Glutamatergic neuron (in vitro differentiated cells): Measurements from ENCODE around the gene SLCO3A1. TPM values are rescaled to one million over a fixed set of nuclear protein-coding genes. Genes with fewer than 3 reads are reported as not detected.

Experiments used
- DNase-seq: peaks from one replicate; pipeline ENCODE4 v3.0.0; 2022
- H3K27ac Mint-ChIP-seq: one replicate; pipeline ENCODE4 v1.8.0; 2020; ENCODE audit warnings: mild to moderate bottlenecking, mixed read lengths, inconsistent platforms; ENCODE audit not compliant: unreplicated experiment
- H3K27me3 Mint-ChIP-seq: one replicate; pipeline ENCODE4 v1.8.0; 2020; ENCODE audit warnings: mild to moderate bottlenecking, moderate library complexity, mixed read lengths, inconsistent platforms; ENCODE audit not compliant: unreplicated experiment
- H3K36me3 Mint-ChIP-seq: one replicate; pipeline ENCODE4 v1.8.0; 2020; ENCODE audit warnings: mild to moderate bottlenecking, mixed read lengths, inconsistent platforms; ENCODE audit not compliant: unreplicated experiment
- H3K4me1 Mint-ChIP-seq: one replicate; pipeline ENCODE4 v1.8.0; 2020; ENCODE audit warnings: mild to moderate bottlenecking, low read depth, mixed read lengths, inconsistent platforms; ENCODE audit not compliant: unreplicated experiment
- H3K4me3 Mint-ChIP-seq: one replicate; pipeline ENCODE4 v1.8.0; 2020; ENCODE audit warnings: mild to moderate bottlenecking, mixed read lengths, inconsistent platforms; ENCODE audit not compliant: unreplicated experiment
- H3K9me3 Mint-ChIP-seq: one replicate; pipeline ENCODE4 v1.8.0; 2020; ENCODE audit warnings: mild to moderate bottlenecking, moderate library complexity, mixed read lengths, inconsistent platforms; ENCODE audit not compliant: unreplicated experiment
- total RNA-seq: library from RNA; stranded (reverse); fragmentation: NEBNext Ultra II Directional; extraction: Animal tissue kit (Norgen Biotek cat#: 25700); gene quantifications from one replicate; pipeline ENCODE4 v1.2.1, GENCODE V29; 2021; ENCODE audit not compliant: unreplicated experiment
- TF ChIP-seq, protein P1 (sequence below): fragments of 200-600 bp; sonication (generic); IDR thresholded peaks from one replicate; pipeline ENCODE4 v1.5.0; 2021; ENCODE audit not compliant: partially characterized antibody, unreplicated experiment

Gene SLCO3A1
- total RNA-seq, 1 donor from 2014 or later, result 27.9 TPM

- no peak overlapping the region for H3K27ac Mint-ChIP-seq
- H3K4me1 Mint-ChIP-seq, result peaks cover 19% of the 10 kb centered on the region
These were observed 62.1 kb downstream of the SLCO3A1 start for GRCh38 chr15:91915576-91915975.

GRCh38 chr15:91916051-91916450, 62.5 kb downstream of the SLCO3A1 start:
- Mint-ChIP-seq H3K27ac (no peak overlapping the region), H3K27me3 (peaks cover 1% of the 10 kb centered on the region), H3K36me3 (no peaks in the 10 kb centered on the region), H3K9me3 (no peaks in the 10 kb centered on the region), H3K4me3 (no peak overlapping the region), H3K4me1 (peaks cover 15% of the 10 kb centered on the region)
- no peak for DNase-seq
- TF ChIP-seq, protein P1, sequence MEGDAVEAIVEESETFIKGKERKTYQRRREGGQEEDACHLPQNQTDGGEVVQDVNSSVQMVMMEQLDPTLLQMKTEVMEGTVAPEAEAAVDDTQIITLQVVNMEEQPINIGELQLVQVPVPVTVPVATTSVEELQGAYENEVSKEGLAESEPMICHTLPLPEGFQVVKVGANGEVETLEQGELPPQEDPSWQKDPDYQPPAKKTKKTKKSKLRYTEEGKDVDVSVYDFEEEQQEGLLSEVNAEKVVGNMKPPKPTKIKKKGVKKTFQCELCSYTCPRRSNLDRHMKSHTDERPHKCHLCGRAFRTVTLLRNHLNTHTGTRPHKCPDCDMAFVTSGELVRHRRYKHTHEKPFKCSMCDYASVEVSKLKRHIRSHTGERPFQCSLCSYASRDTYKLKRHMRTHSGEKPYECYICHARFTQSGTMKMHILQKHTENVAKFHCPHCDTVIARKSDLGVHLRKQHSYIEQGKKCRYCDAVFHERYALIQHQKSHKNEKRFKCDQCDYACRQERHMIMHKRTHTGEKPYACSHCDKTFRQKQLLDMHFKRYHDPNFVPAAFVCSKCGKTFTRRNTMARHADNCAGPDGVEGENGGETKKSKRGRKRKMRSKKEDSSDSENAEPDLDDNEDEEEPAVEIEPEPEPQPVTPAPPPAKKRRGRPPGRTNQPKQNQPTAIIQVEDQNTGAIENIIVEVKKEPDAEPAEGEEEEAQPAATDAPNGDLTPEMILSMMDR, result no peak

More at GRCh38 chr15:91915576-91915975, 62.1 kb downstream of the SLCO3A1 start:
- Mint-ChIP-seq H3K36me3 (no peaks in the 10 kb centered on the region), H3K9me3 (no peaks in the 10 kb centered on the region), H3K27me3 (peaks cover 1% of the 10 kb centered on the region), H3K4me3 (no peak overlapping the region)
- TF ChIP-seq, protein P1, result no peak
- DNase-seq, result no peak

- H3K27ac Mint-ChIP-seq, result no peak overlapping the region
- no peak for DNase-seq
- peaks cover 21% of the 10 kb centered on the region for H3K4me1 Mint-ChIP-seq
These were observed 64.3 kb downstream of the SLCO3A1 start for GRCh38 chr15:91917686-91918360.

DNA sequence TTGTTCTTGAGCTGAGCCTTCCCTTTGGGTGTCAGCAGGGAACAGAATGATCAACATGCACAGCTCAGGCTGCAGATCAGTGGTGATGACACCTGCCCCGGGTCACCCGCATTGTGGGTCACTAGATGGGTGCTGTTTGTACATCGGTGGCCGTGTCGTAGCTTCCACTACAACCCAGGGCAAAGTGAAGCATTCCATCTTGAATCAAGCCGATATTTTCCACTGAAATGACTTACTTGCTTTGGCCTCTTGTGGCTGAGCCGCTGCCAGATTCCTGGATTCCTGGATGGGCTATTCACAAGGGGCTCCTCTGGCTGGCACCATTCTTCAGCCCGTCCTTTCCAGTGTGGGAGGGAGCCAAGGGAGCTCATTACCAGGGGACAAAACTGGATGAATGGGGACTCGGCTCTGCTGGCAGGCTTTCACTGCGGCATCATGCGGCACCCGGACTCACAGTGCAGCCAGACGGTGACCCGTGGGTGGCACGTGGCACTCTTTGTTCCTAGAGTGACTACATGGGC, 65.6 kb downstream of the SLCO3A1 start:
- no peak overlapping the region for H3K4me3 Mint-ChIP-seq
- H3K4me1 Mint-ChIP-seq, result peaks cover 25% of the 10 kb centered on the region
- DNase-seq, result no peak
- no peak overlapping the region for H3K27ac Mint-ChIP-seq
- TF ChIP-seq, protein P1, result no peak
- no peaks in the 10 kb centered on the region for H3K9me3 Mint-ChIP-seq
- H3K36me3 Mint-ChIP-seq, result no peaks in the 10 kb centered on the region
- no peaks in the 10 kb centered on the region for H3K27me3 Mint-ChIP-seq

More at GRCh38 chr15:91917686-91918360, 64.3 kb downstream of the SLCO3A1 start:
- H3K36me3 Mint-ChIP-seq, result no peaks in the 10 kb centered on the region
- TF ChIP-seq, protein P1, result no peak
- no peak overlapping the region for H3K4me3 Mint-ChIP-seq
- no peaks in the 10 kb centered on the region for H3K9me3 Mint-ChIP-seq
- no peaks in the 10 kb centered on the region for H3K27me3 Mint-ChIP-seq

- H3K4me3 Mint-ChIP-seq, result no peak overlapping the region
- TF ChIP-seq, protein P1, result no peak
- H3K4me1 Mint-ChIP-seq, result peaks cover 38% of the 10 kb centered on the region
- no peak for DNase-seq
- H3K9me3 Mint-ChIP-seq, result no peaks in the 10 kb centered on the region
- H3K36me3 Mint-ChIP-seq, result no peaks in the 10 kb centered on the region
- H3K27ac Mint-ChIP-seq, result no peak overlapping the region
- H3K27me3 Mint-ChIP-seq, result no peaks in the 10 kb centered on the region
These were observed 67.8 kb downstream of the SLCO3A1 start for GRCh38 chr15:91921188-91921842.
